VCaP (cell line): ENCODE results near the gene PDYN.

Experiments
- H3K27ac ChIP-seq: fragments of 450-650 bp; 2 replicates; pipeline ENCODE4 v1.5.1; 2017
- TF ChIP-seq, protein P1 (sequence below): fragments of 450-650 bp; conservative IDR thresholded peaks from 2 replicates; pipeline ENCODE4 v1.5.1; 2017; ENCODE audit warnings: mild to moderate bottlenecking, moderate library complexity

PDYN gene

DNA sequence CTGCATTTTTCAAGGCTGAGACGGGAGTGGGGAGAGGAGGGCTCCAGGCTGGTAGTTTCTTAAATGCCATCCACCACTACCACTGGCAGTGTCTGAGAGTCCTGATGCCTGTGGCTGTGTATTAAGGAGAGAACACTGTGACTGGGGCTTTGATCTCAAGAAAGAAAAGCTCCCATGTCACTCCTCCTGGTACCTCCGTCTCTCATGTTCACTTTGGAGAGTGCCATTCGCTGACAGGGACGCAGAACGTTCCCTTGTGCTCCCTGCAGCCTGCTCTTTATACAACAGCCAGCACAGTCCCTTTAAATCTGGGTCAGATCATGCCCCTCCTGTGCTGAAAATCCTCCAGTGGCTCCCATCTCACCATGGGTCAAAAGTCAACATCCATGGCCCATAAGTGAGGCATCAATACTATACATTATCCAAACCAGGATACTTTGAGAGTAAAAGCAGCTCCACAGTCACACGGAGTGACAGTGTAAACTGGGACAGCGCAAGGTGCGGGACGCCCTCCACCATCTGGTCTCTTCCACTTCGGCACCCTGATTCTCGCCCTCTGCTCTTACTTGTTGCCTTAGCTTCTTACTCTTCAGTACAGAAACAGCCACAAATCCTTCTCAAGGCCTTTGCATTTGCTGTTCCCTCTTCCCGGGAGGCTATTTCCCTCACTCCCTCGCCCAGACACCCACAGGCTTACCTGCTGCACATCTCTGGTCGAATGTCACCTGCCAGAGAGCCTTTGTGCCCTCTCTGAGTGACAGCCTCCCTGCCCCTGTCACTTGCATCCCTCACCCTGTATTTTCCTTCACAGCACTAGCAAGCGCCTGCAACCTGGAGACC is 20.0 kb downstream of the PDYN start:
- H3K27ac ChIP-seq, result no peak overlapping the region
- TF ChIP-seq, protein P1, sequence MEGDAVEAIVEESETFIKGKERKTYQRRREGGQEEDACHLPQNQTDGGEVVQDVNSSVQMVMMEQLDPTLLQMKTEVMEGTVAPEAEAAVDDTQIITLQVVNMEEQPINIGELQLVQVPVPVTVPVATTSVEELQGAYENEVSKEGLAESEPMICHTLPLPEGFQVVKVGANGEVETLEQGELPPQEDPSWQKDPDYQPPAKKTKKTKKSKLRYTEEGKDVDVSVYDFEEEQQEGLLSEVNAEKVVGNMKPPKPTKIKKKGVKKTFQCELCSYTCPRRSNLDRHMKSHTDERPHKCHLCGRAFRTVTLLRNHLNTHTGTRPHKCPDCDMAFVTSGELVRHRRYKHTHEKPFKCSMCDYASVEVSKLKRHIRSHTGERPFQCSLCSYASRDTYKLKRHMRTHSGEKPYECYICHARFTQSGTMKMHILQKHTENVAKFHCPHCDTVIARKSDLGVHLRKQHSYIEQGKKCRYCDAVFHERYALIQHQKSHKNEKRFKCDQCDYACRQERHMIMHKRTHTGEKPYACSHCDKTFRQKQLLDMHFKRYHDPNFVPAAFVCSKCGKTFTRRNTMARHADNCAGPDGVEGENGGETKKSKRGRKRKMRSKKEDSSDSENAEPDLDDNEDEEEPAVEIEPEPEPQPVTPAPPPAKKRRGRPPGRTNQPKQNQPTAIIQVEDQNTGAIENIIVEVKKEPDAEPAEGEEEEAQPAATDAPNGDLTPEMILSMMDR, result no peak

DNA sequence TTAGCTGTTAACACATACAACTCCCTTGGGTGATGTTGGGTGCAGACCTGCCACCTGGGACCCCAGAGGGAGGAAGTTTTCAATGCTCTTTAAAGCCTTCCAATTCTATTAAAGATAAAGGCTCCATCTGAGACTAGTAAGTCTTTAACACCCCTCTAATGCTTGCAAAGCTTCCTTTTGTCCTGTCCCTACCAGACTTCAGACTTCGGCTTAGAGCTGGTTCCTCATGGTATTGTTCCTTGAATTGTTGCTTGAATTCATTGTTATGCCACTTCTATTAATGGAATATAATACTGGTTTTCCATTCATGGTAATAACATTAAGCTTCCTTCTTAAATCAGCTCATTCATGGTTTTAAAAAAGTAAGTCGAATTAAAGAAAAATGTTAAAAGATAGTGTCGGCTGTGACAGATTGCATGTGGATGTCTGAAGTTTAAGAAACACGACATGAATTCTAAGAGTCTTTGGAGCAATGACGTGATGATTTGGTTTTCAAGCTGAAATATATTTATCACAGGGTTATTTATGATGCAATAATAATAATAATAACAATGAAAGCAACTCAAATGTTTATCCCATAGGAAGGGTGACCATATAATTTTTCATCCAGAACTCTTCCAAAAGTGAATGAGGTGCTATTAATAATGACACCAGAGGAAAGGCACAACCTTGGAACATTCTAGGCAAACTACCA is 21.8 kb downstream of the PDYN start:
- TF ChIP-seq, protein P1, result no peak
- H3K27ac ChIP-seq, result no peak overlapping the region

DNA sequence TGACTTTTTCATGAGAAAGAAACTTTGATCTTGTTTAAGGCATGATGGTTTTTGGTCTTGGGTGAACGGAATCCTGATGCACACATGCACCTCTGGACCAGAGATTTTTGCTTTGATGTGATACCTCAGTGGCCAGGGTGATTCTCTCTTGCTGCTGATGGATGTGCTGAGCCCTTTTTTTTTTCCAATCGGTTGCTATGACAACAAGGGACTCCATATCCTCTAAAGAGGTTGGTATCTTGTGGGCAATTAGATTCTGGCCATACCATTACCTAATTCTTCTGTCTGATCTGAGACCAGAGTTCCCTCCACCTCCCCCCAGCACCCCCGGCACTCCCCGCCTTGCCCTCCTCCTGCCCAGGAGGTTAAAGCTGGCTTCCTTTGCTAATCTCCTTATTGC is 24.9 kb downstream of the PDYN start:
- H3K27ac ChIP-seq, result no peak overlapping the region
- TF ChIP-seq, protein P1, result no peak

DNA sequence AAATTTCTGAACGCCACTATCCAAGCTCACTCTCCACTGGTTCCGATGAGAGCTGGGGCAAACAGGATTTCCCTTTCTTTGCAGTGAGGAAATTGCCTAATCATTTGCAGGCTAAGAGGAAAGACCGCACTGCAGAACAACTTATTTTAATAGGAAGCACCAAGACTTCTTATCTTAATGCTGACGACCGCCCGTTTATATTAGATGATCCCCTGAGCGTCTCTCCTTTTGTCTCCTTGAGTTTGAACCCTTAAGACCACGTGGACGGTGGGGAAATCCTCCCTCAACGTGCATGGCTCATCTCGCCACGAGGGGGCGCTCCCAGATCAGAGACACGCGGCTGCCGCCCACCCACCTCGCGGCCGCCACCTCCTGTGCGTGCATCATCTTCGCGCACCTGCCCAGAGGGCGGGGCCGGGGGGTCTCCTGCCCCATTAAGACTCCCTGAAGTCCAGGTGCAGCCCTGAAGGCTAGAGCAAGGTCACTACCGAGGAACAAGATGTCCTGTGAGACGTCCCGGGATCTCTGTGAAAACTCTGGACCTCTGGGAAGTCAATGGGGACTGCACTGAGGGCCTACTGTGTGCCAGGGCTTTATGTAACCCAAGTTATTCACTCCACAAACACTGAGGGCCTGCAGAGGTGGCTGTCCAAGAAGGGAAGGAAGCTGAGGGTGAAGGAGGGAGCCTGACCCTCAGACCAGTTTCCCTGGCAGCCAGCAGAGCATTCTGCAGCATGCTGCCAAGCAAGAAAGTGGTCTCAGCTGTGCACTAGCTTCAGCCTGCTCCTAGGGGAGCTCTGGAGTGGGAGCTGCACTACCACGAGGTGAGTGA is 28.1 kb downstream of the PDYN start:
- TF ChIP-seq, protein P1, result peak; percentile 99
- peak overlapping the region; percentile 27; the same call in 1 of the 2 replicates for H3K27ac ChIP-seq

DNA sequence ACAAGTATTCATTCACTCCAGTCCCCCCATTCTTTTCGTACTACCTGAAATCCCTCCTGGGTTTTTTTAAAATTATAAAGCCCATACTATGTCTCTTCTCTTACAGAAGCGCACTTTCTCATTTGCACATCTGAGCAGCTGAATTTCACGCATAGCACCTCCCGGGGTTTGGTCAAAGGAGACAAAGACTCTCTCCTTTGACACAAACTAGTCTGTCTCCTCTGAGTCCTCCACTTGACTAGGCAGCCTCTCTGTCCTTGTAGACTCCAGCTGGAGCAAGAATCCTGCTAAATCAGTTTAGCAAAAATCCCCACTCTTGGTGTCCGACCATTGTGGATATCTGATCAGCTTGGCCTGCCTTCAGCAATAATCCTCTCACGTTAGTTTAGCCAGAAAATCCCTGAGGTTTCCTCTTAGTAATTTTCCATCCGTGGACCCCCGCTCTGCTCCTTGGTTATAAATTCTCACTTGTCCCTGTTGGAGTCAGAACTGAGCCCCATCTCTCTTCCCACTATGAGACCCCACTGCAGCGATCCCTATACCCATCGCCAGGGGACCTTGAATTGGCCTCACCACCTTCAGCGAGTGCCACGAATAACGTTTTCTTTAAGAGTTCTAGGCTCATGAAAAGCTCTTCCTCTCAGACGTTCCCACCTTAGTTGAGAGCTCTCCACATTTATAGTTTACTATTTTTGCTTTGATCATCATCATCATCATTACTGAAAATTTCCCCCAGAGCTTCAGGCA is 29.0 kb downstream of the PDYN start:
- peak overlapping the region; percentile 27; the same call in 1 of the 2 replicates for H3K27ac ChIP-seq
- TF ChIP-seq, protein P1, result no peak

DNA sequence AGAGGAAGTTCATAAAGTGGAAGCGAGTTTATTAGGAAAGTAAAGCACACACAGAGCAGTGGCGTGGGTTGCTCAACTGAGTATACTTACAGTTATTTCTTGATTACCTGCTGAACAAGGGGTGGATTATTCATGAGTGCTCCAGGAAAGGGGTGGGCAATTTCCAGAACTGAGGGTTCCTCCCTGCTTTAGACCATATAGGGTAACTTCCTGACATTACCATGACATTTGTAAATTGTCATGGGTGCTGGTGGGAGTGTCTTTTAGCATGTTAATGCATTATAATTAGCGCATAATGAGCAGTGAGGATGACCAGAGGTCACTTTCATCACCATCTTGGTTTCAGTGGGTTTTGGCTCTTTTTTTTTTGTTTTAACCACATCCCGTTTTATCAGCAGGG is 29.8 kb downstream of the PDYN start:
- TF ChIP-seq, protein P1, result no peak
- H3K27ac ChIP-seq, result no peak overlapping the region
